ENCODE measurements around the gene CTBP1. TPM values are rescaled to one million over a fixed set of nuclear protein-coding genes. Genes with fewer than 3 reads are reported as not detected.

The CTBP1 gene
- total and polyA plus RNA-seq, 2 experiments from 2014 or later = 74.0 to 192 TPM

GRCh38 chr4:1230971-1231636 is 17.8 kb downstream of the CTBP1 start:
- Histone ChIP-seq H3K27ac (ENCODE audit: low read depth) (no peak overlapping the region), H2AFZ (no peak overlapping the region), H3K4me3 (no peak overlapping the region), H3K4me1 (ENCODE audit: insufficient read depth) (no peaks in the 10 kb centered on the region), H3K4me2 (no peak overlapping the region), H4K20me1 (replicated peaks; ENCODE audit: insufficient read depth) (peaks cover 6% of the 10 kb centered on the region), H3K79me2 (replicated peaks; ENCODE audit: insufficient read depth) (peaks cover 5% of the 10 kb centered on the region; the same call in 1 of the 2 replicates), H3K36me3 (ENCODE audit: insufficient read depth) (peaks cover 4% of the 10 kb centered on the region; the same call in 1 of the 2 replicates), H3K27me3 (ENCODE audit: insufficient read depth) (no peaks in the 10 kb centered on the region), H3F3A (replicated peaks; ENCODE audit: low read depth) (0 out of 2 replicates have a peak, but pooled peaks cover 3% of the 10 kb centered on the region), H3K9me2 (ENCODE audit: insufficient read depth) (no peaks in the 10 kb centered on the region)
- no peaks in the 10 kb centered on the region for H3K4me1 Mint-ChIP-seq
- TF ChIP-seq ZNF331 (CRISPR knock-in tag; IDR thresholded peaks at IDR 0.05; ENCODE audit: low read depth) (no peak), ZNF114 (CRISPR knock-in tag; IDR thresholded peaks at IDR 0.05) (no peak), NANOG (IDR thresholded peaks at IDR 0.05; ENCODE audit: borderline replicate concordance) (no peak), ZNF462 (CRISPR knock-in tag; IDR thresholded peaks at IDR 0.05) (no peak), POLR2AphosphoS5 (IDR thresholded peaks at IDR 0.05; ENCODE audit: low read depth) (no peak), EZH2phosphoT487 (IDR thresholded peaks at IDR 0.05; ENCODE audit: unreplicated experiment) (no peak), ETS1 (IDR thresholded peaks at IDR 0.05) (no peak), STAT1 (IDR thresholded peaks at IDR 0.05; ENCODE audit: unreplicated experiment) (no peak), JUNB (IDR thresholded peaks at IDR 0.05; ENCODE audit: unreplicated experiment) (no peak), EZH2 (IDR thresholded peaks at IDR 0.05; ENCODE audit: low read depth, unreplicated experiment) (no peak), CREB1 (CRISPR knock-in tag; IDR thresholded peaks at IDR 0.05; ENCODE audit: low read depth) (no peak), CTCF (conservative IDR thresholded peaks at IDR 0.05; ENCODE audit: low read depth in 2 of 2) (no peak)
- ATAC-seq (no peak), DNase-seq (ENCODE audit: low spot score) (no peak)
- H3K27ac Mint-ChIP-seq = no peak overlapping the region
- H3K4me3 Mint-ChIP-seq = no peak overlapping the region
- no peaks in the 10 kb centered on the region for H3K9me3 Mint-ChIP-seq
- H3K27me3 Mint-ChIP-seq (ENCODE audit: insufficient read depth, low read depth, poor library complexity) = peaks cover 2% of the 10 kb centered on the region
- H3K36me3 Mint-ChIP-seq (ENCODE audit: low read depth) = peaks cover 84% of the 10 kb centered on the region

Data from GM23338 (cell line).